ENCODE data around the gene NIPSNAP2. TPM values are rescaled to one million over a fixed set of nuclear protein-coding genes. Genes with fewer than 3 reads are reported as not detected.
A peak's percentile ranks its signal among the peaks of the same experiment; 100 is the strongest.
"Not testable (repeated sequence)": the region's sequence is repeated elsewhere in the genome, so short reads cannot be mapped to it uniquely, and the experiment has no call there.

NIPSNAP2 gene
- total RNA-seq, 1 donor from 2014 or later = 80.6 TPM

- Histone ChIP-seq H3K79me2 (ENCODE audit: low read depth) (peaks cover 22% of the 10 kb centered on the region), H3K27me3 (no peaks in the 10 kb centered on the region), H3K4me1 (peaks cover 3% of the 10 kb centered on the region), H3K4me3 (peak within 1 kb of the TSS; percentile 73), H4K20me1 (ENCODE audit: low read depth) (no peaks in the 10 kb centered on the region), H3K27ac (no peak within 1 kb of the TSS), H3K4me2 (peak within 1 kb of the TSS; percentile 76), H3K9ac (peak within 1 kb of the TSS; percentile 84), H3F3A (ENCODE audit: low read depth) (peaks cover 3% of the 10 kb centered on the region), H2AFZ (replicated peaks) (peak within 1 kb of the TSS; percentile 93), H3K36me3 (no peaks in the 10 kb centered on the region), H3K9me3 (ENCODE audit: low read depth) (no peaks in the 10 kb centered on the region)
- peak within 1 kb of the TSS; percentile 99 for H3K4me3 Mint-ChIP-seq
- peaks cover 3% of the 10 kb centered on the region for H3K9me3 Mint-ChIP-seq
- H3K27me3 Mint-ChIP-seq (ENCODE audit: insufficient read depth, low read depth) = peaks cover 3% of the 10 kb centered on the region
- peaks cover 14% of the 10 kb centered on the region for H3K36me3 Mint-ChIP-seq
- TF ChIP-seq CTCF (IDR thresholded peaks at IDR 0.05) (no peak), EZH2phosphoT487 (IDR thresholded peaks at IDR 0.05) (no peak), EZH2 (IDR thresholded peaks at IDR 0.05) (no peak)
- peak; percentile 94 for DNase-seq (ENCODE audit: low spot score)
- peak within 1 kb of the TSS; percentile 96 for H3K27ac Mint-ChIP-seq
- peaks cover 12% of the 10 kb centered on the region for H3K4me1 Mint-ChIP-seq
Measured at GRCh38 chr7:55951637-55952351, 12.6 kb upstream of the NIPSNAP2 start, which contains the start of gene MRPS17. TSS of gene MRPS17 (plus strand) at chr7:55951877. CDS start at chr7:55953196, 1,319 bp downstream.

GRCh38 chr7:55952352-55952671 is 12.1 kb upstream of the NIPSNAP2 start:
- H3K27me3 ChIP-seq; H3K9me3 ChIP-seq (ENCODE audit: low read depth); H3K36me3 ChIP-seq; H3K27ac ChIP-seq; H4K20me1 ChIP-seq (ENCODE audit: low read depth); H3K27me3 Mint-ChIP-seq (ENCODE audit: insufficient read depth, low read depth); H3F3A ChIP-seq (ENCODE audit: low read depth); DNase-seq (ENCODE audit: low spot score); H3K9me3 Mint-ChIP-seq; H3K4me1 ChIP-seq: not testable (repeated sequence)
- peaks cover 12% of the 10 kb centered on the region for H3K4me1 Mint-ChIP-seq
- Histone ChIP-seq H3K79me2 (ENCODE audit: low read depth) (peaks cover 22% of the 10 kb centered on the region), H3K4me3 (peak overlapping the region; percentile 73), H3K9ac (peak overlapping the region; percentile 84), H3K4me2 (peak overlapping the region; percentile 76), H2AFZ (replicated peaks) (peak overlapping the region; percentile 93)
- peak overlapping the region; percentile 99 for H3K4me3 Mint-ChIP-seq
- peak overlapping the region; percentile 82 for H3K27ac Mint-ChIP-seq
- H3K36me3 Mint-ChIP-seq = peaks cover 15% of the 10 kb centered on the region

GRCh38 chr7:55953707-55954475 is 10.5 kb upstream of the NIPSNAP2 start:
- Histone ChIP-seq H3K4me1 (peaks cover 3% of the 10 kb centered on the region), H2AFZ (replicated peaks) (no peak overlapping the region), H3K4me3 (no peak overlapping the region), H3K9me3 (ENCODE audit: low read depth) (no peaks in the 10 kb centered on the region), H3K9ac (no peak overlapping the region), H3K4me2 (no peak overlapping the region), H3K79me2 (ENCODE audit: low read depth) (peaks cover 22% of the 10 kb centered on the region), H3F3A (ENCODE audit: low read depth) (peaks cover 3% of the 10 kb centered on the region), H3K36me3 (no peaks in the 10 kb centered on the region), H3K27me3 (no peaks in the 10 kb centered on the region), H4K20me1 (ENCODE audit: low read depth) (no peaks in the 10 kb centered on the region), H3K27ac (no peak overlapping the region)
- no peak overlapping the region for H3K27ac Mint-ChIP-seq
- H3K9me3 Mint-ChIP-seq = peaks cover 3% of the 10 kb centered on the region
- TF ChIP-seq CTCF (IDR thresholded peaks at IDR 0.05) (no peak), EZH2phosphoT487 (IDR thresholded peaks at IDR 0.05) (no peak), EZH2 (IDR thresholded peaks at IDR 0.05) (no peak)
- no peak for DNase-seq (ENCODE audit: low spot score)
- peak overlapping the region; percentile 99 for H3K4me3 Mint-ChIP-seq
- H3K4me1 Mint-ChIP-seq = peaks cover 12% of the 10 kb centered on the region
- peaks cover 16% of the 10 kb centered on the region for H3K36me3 Mint-ChIP-seq
- H3K27me3 Mint-ChIP-seq (ENCODE audit: insufficient read depth, low read depth) = peaks cover 3% of the 10 kb centered on the region

GRCh38 chr7:55957190-55957589 is 7.2 kb upstream of the NIPSNAP2 start:
- Histone ChIP-seq H3K27ac (no peak overlapping the region), H3K79me2 (ENCODE audit: low read depth) (peaks cover 17% of the 10 kb centered on the region), H3K36me3 (no peaks in the 10 kb centered on the region), H3K4me1 (peaks cover 3% of the 10 kb centered on the region), H3F3A (ENCODE audit: low read depth) (no peaks in the 10 kb centered on the region), H3K4me2 (no peak overlapping the region), H3K9ac (no peak overlapping the region), H3K9me3 (ENCODE audit: low read depth) (no peaks in the 10 kb centered on the region), H4K20me1 (ENCODE audit: low read depth) (no peaks in the 10 kb centered on the region), H3K27me3 (peaks cover 2% of the 10 kb centered on the region), H3K4me3 (no peak overlapping the region), H2AFZ (replicated peaks) (no peak overlapping the region)
- no peak for DNase-seq (ENCODE audit: low spot score)
- Mint-ChIP-seq H3K27me3 (ENCODE audit: insufficient read depth, low read depth) (peaks cover 2% of the 10 kb centered on the region), H3K4me3 (no peak overlapping the region), H3K4me1 (peaks cover 8% of the 10 kb centered on the region), H3K27ac (no peak overlapping the region), H3K36me3 (peaks cover 13% of the 10 kb centered on the region), H3K9me3 (no peaks in the 10 kb centered on the region)
- no peak for TF ChIP-seq EZH2phosphoT487 (IDR thresholded peaks at IDR 0.05)
- no peak for TF ChIP-seq CTCF (IDR thresholded peaks at IDR 0.05)
- TF ChIP-seq EZH2 (IDR thresholded peaks at IDR 0.05) = no peak

All from neural progenitor cell (in vitro differentiated cells).